GM12874 (cell line): ENCODE results near the gene CDC42BPG.

ENCODE experiments used
- CTCF ChIP-seq: IDR thresholded peaks from 2 replicates; pipeline ENCODE4 v1.5.1; 2011; ENCODE audit warnings: low read depth, mild to moderate bottlenecking, control low read depth, low read length, moderate library complexity; ENCODE audit not compliant: insufficient read depth

Gene CDC42BPG

GRCh38 chr11:64848826-64849597 lies 4.6 kb upstream of the CDC42BPG start:
- TF ChIP-seq CTCF, result peak; percentile 30; the same call in 1 of the 2 replicates

- TF ChIP-seq CTCF, result no peak
Measured at GRCh38 chr11:64848214-64848825, 3.9 kb upstream of the CDC42BPG start.

- peak; percentile 92 for TF ChIP-seq CTCF
Measured at GRCh38 chr11:64846998-64847666, 2.7 kb upstream of the CDC42BPG start.

GRCh38 chr11:64845129-64845775 lies 799 bp upstream of the CDC42BPG start:
- no peak for TF ChIP-seq CTCF

- TF ChIP-seq CTCF, result no peak
Measured at GRCh38 chr11:64843686-64844329, 645 bp downstream of the CDC42BPG start.

GRCh38 chr11:64842851-64843685 lies 1.4 kb downstream of the CDC42BPG start:
- no peak for TF ChIP-seq CTCF
